IMR-90 (cell line): ENCODE measurements around the gene PRKCE. TPM values are rescaled to one million over a fixed set of nuclear protein-coding genes. Genes with fewer than 3 reads are reported as not detected.

Experiments used
- ATAC-seq: fragments of 200-7000 bp; cut with Tn5 transposase; 2 replicates; pipeline ENCODE4 v1.9.1; 2020; ENCODE audit warnings: low read depth, mild to moderate bottlenecking, moderate library complexity
- BruUV-seq: library from RNA; stranded (reverse); fragments of 400-500 nt; replicated peaks from 2 replicates; lab custom pipeline; 2021; lab: Mats Ljungman, UMichigan
- CTCF ChIA-PET: fragments of 300-600 bp; formaldehyde crosslinking; extraction: SDS; loops from one replicate; lab custom pipeline; 2021; ENCODE audit warnings: antibody characterized with exemption; lab: Yijun Ruan, JAX
- POLR2A ChIA-PET: fragments of 300-600 bp; sonication (Branson Sonifier 250); formaldehyde crosslinking; loops from one replicate; lab custom pipeline; 2022; ENCODE audit warnings: antibody characterized with exemption; ENCODE audit not compliant: unreplicated experiment; lab: Charles Lee
- DNase-seq: peaks from one replicate; pipeline ENCODE4 v3.0.0; 2013
- H2AFZ ChIP-seq: replicated peaks from 2 replicates; pipeline ENCODE3; 2013; ENCODE audit warnings: low read length, mild to moderate bottlenecking; ENCODE audit not compliant: poor library complexity
- H2AK5ac ChIP-seq: 2 replicates; pipeline ENCODE4 v1.6.1; 2013; ENCODE audit warnings: low read depth, low read length, inconsistent platforms
- H2AK9ac ChIP-seq: replicated peaks from 2 replicates; pipeline ENCODE3; 2013; ENCODE audit warnings: mild to moderate bottlenecking, low read depth, low read length, moderate library complexity; ENCODE audit not compliant: poor library complexity
- H2BK120ac ChIP-seq: 2 replicates; pipeline ENCODE4 v1.6.1; 2013; ENCODE audit warnings: low read depth, low read length, inconsistent platforms
- H2BK15ac ChIP-seq: 3 replicates; pipeline ENCODE4 v1.6.1; 2013; ENCODE audit warnings: low read depth, low read length, inconsistent platforms
- H2BK20ac ChIP-seq: 2 replicates; pipeline ENCODE4 v1.6.1; 2013; ENCODE audit warnings: low read depth, mild to moderate bottlenecking, inconsistent platforms, low read length, moderate library complexity
- H2BK5ac ChIP-seq: 2 replicates; pipeline ENCODE4 v1.6.1; 2013; ENCODE audit warnings: mild to moderate bottlenecking, low read depth, low read length, inconsistent platforms; ENCODE audit not compliant: poor library complexity, severe bottlenecking
- H3K14ac ChIP-seq: replicated peaks from 2 replicates; pipeline ENCODE4 v1.6.1; 2013; ENCODE audit warnings: low read depth, low read length, inconsistent platforms
- H3K18ac ChIP-seq: 2 replicates; pipeline ENCODE4 v1.6.1; 2013; ENCODE audit warnings: low read depth, low read length, control low read depth
- H3K23ac ChIP-seq: 2 replicates; pipeline ENCODE4 v1.6.1; 2013; ENCODE audit warnings: low read depth, low read length, inconsistent platforms
- H3K27ac ChIP-seq: 2 replicates; pipeline ENCODE4 v1.5.1; 2013; ENCODE audit warnings: mild to moderate bottlenecking, control low read depth, low read length; ENCODE audit not compliant: insufficient read depth
- H3K27me3 ChIP-seq: 2 replicates; pipeline ENCODE4 v1.6.1; 2013; ENCODE audit warnings: low read length; ENCODE audit not compliant: control insufficient read depth, insufficient read depth
- H3K36me3 ChIP-seq: 2 replicates; pipeline ENCODE4 v1.6.1; 2013; ENCODE audit warnings: low read length, mixed read lengths; ENCODE audit not compliant: control insufficient read depth, insufficient read depth
- H3K4ac ChIP-seq: 2 replicates; pipeline ENCODE4 v1.6.1; 2013; ENCODE audit warnings: low read depth, low read length, inconsistent platforms
- H3K4me1 ChIP-seq: 2 replicates; pipeline ENCODE4 v1.6.1; 2013; ENCODE audit warnings: low read length, mixed read lengths; ENCODE audit not compliant: control insufficient read depth, insufficient read depth
- H3K4me2 ChIP-seq: 2 replicates; pipeline ENCODE4 v1.6.1; 2013; ENCODE audit warnings: low read depth, mild to moderate bottlenecking, control low read depth, low read length, moderate library complexity
- H3K4me3 ChIP-seq: 2 replicates; pipeline ENCODE4 v1.5.1; 2013; ENCODE audit warnings: low read depth, mild to moderate bottlenecking, control low read depth, low read length, moderate library complexity; ENCODE audit not compliant: insufficient read depth
- H3K56ac ChIP-seq: 2 replicates; pipeline ENCODE4 v1.6.1; 2013; ENCODE audit warnings: low read length, inconsistent platforms; ENCODE audit not compliant: insufficient read depth; ENCODE audit errors: extremely low read depth
- H3K79me1 ChIP-seq, 2 experiments: 2 replicates each; pipeline ENCODE4 v1.6.1; 2013; ENCODE audit warnings: low read length in 2 of 2, inconsistent platforms in 1 of 2, low read depth in 1 of 2
- H3K9ac ChIP-seq: 2 replicates; pipeline ENCODE4 v1.6.1; 2013; ENCODE audit warnings: low read depth, low read length, control low read depth
- H3K9me1 ChIP-seq: 2 replicates; pipeline ENCODE4 v1.6.1; 2013; ENCODE audit warnings: low read length, inconsistent platforms; ENCODE audit not compliant: insufficient read depth
- H3K9me3 ChIP-seq: 2 replicates; pipeline ENCODE4 v1.6.1; 2013; ENCODE audit warnings: low read length; ENCODE audit not compliant: control insufficient read depth, insufficient read depth
- H4K20me1 ChIP-seq: 2 replicates; pipeline ENCODE4 v1.6.1; 2013; ENCODE audit warnings: low read length, inconsistent platforms; ENCODE audit not compliant: insufficient read depth
- H4K5ac ChIP-seq: 2 replicates; pipeline ENCODE4 v1.6.1; 2013; ENCODE audit warnings: mild to moderate bottlenecking, low read depth, low read length, control low read depth
- H4K8ac ChIP-seq, 2 experiments: 2 replicates each; pipeline ENCODE4 v1.6.1; 2013; ENCODE audit warnings: low read depth in 2 of 2, low read length in 2 of 2, control low read depth in 1 of 2, inconsistent platforms in 1 of 2
- H4K91ac ChIP-seq: 2 replicates; pipeline ENCODE4 v1.6.1; 2013; ENCODE audit warnings: low read depth, low read length, inconsistent platforms; ENCODE audit not compliant: insufficient read depth
- RAD21 ChIP-seq: IDR thresholded peaks from 2 replicates; pipeline ENCODE4 v1.6.1; 2012; ENCODE audit warnings: low read length, improper control_type of control experiment
- SMC3 ChIP-seq: fragments of 150-350 bp; IDR thresholded peaks from 2 replicates; pipeline ENCODE4 v1.6.1; 2016; ENCODE audit warnings: low read depth, mild to moderate bottlenecking, antibody characterized with exemption, low read length, moderate library complexity
- WGBS, 2 experiments: methylation state at CpG; one replicate each; pipeline versions ENCODE4 v1.1.5 to v1.1.7; 2013; ENCODE audit warnings: missing lambda C conversion rate in 2 of 2; ENCODE audit not compliant: insufficient read length in 1 of 2; ENCODE audit errors: extremely low coverage in 2 of 2; 5-methylcytosine and 5-hydroxymethylcytosine counted together
- dilution Hi-C: fragments of 300-500 bp; cut with HindIII; formaldehyde crosslinking; loops from one replicate; pipeline ENCODE4 v1.14.3; 2018; ENCODE audit warnings: low sequenced_read_pairs; ENCODE audit not compliant: unreplicated experiment
- in situ Hi-C: fragments of 300-500 bp; cut with MboI; formaldehyde crosslinking; loops from 3 replicates; pipeline ENCODE4 v1.14.3; 2019; ENCODE audit warnings: low sequenced_read_pairs, inconsistent platforms, mixed read lengths
- intact Hi-C: fragments of 100-400 bp; cut with micrococcal nuclease; formaldehyde crosslinking; loops from 2 replicates; pipeline ENCODE4 v1.10.0; 2022
- polyA plus RNA-seq, 3 experiments: library from polyadenylated mRNA; depleted of rRNA; stranded (reverse); fragments of >200 nt; gene quantifications; 2 replicates each; pipeline ENCODE4 v1.2.3, GENCODE V29; 2012; ENCODE audit warnings: low replicate concordance in 1 of 3
- total RNA-seq: library from RNA; depleted of rRNA; stranded (reverse); fragments of >200 nt; gene quantifications from 2 replicates; pipeline ENCODE4 v1.2.3, GENCODE V29; 2012

The PRKCE gene
- total and polyA plus RNA-seq, 2 of the 4 experiments (the other 2 are of a cell fraction) = 8.1 to 32.4 TPM

- no peaks in the 10 kb centered on the region for H4K20me1 ChIP-seq
- peak overlapping the region; percentile 7; the same call in 1 of the 2 replicates for H2AK5ac ChIP-seq
- H3K23ac ChIP-seq = no peak overlapping the region
- H4K91ac ChIP-seq = no peak overlapping the region
- BruUV-seq = no TSS peak
- in situ Hi-C loops (no loop called here), dilution Hi-C loops (no loop called here), intact Hi-C loops (no loop called here)
- no peak overlapping the region for H3K9ac ChIP-seq
- peak; percentile 44 for DNase-seq
- H2AK9ac ChIP-seq = no peak overlapping the region
- no peak overlapping the region for H3K56ac ChIP-seq
- no peak overlapping the region for H4K8ac ChIP-seq
- H3K18ac ChIP-seq = no peak overlapping the region
- peaks cover 25 to 29% of the 10 kb centered on the region in 2 experiments for H3K79me1 ChIP-seq
- 0 out of 2 replicates have a peak overlapping the region, but pooled peaks have one; percentile 20 for H3K14ac ChIP-seq
- no peak overlapping the region for H3K4me3 ChIP-seq
- CTCF ChIA-PET = interaction anchor here (0.6 kb wide), 1 partner anchor 9 kb away, joined by 3 read pairs; no protein-coding TSS in a partner anchor
- no peak overlapping the region for H2BK20ac ChIP-seq
- peak overlapping the region; percentile 42; the same call in 1 of the 3 replicates for H2BK15ac ChIP-seq
- peaks cover 5% of the 10 kb centered on the region for H3K4me1 ChIP-seq
- H2AFZ ChIP-seq = no peak overlapping the region
- no peak overlapping the region for H3K4me2 ChIP-seq
- H3K4ac ChIP-seq = peak overlapping the region; percentile 25; the same call in 1 of the 2 replicates
- TF ChIP-seq SMC3 (no peak), RAD21 (no peak)
- no peak for ATAC-seq
- peaks cover 30% of the 10 kb centered on the region for H3K36me3 ChIP-seq
- POLR2A ChIA-PET = interaction anchor here (0.5 kb wide), 1 partner anchor 31 kb away, joined by 4 read pairs; no protein-coding TSS in a partner anchor
- H3K27me3 ChIP-seq = no peaks in the 10 kb centered on the region
- peaks cover 3% of the 10 kb centered on the region; the same call in 1 of the 2 replicates for H3K9me1 ChIP-seq
- H4K5ac ChIP-seq = no peak overlapping the region
- WGBS, 2 experiments = 96% methylated on average over 3 of the region's 4 CpGs; no CpG with 5 or more reads in 1 of the 2 experiments
- no peak overlapping the region for H2BK5ac ChIP-seq
- no peak overlapping the region for H2BK120ac ChIP-seq
- no peak overlapping the region for H3K27ac ChIP-seq
- no peaks in the 10 kb centered on the region; the same call in 1 of the 2 replicates for H3K9me3 ChIP-seq
These were observed 436.0 kb downstream of the PRKCE start for GRCh38 chr2:46087492-46087891.
